ENCODE measurements around the gene MEF2C. TPM values are rescaled to one million over a fixed set of nuclear protein-coding genes. Genes with fewer than 3 reads are reported as not detected.

The MEF2C gene
- polyA plus RNA-seq, 3 donors, result 32.0 to 89.3 (median 88.3) TPM

- H3K4me3 Mint-ChIP-seq, result peak overlapping the region; percentile 27 to 30
- peak overlapping the region in 1 of 2 donors; percentile 68 for H3K27ac ChIP-seq (ENCODE audit: low read depth in 1 of 2, low read length in 2 of 2)
Observed at GRCh38 chr5:88785746-88786565, 97.0 kb downstream of the MEF2C start.

DNA sequence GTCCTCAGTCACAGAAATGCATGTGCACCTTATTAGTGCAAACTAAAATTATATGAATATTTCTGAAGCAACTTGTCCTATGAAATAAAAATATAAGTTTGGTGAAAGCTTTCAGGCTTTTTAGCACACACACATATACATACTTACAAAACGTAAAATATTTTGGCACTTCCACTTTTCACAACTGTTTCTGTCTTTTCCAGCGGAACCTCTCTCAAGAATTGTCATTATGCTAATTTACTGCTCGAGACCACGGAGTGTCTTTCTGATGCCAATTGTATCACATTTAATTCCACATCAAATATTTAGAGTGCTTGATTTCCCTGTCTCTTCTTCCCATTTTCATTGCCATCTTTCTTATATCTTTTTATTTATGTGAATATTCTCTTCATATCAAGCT lies 100.4 kb downstream of the MEF2C start:
- H3K27me3 ChIP-seq (ENCODE audit: control insufficient read depth in 2 of 2, insufficient read depth in 2 of 2, low read length in 2 of 2), result no peaks in the 10 kb centered on the region
- H3K4me1 ChIP-seq (ENCODE audit: control insufficient read depth in 1 of 2, insufficient read depth in 2 of 2, low read length in 2 of 2), result peaks cover 33 to 38% of the 10 kb centered on the region in 2 donors
- peak in 2 of 3 donors; percentile 28 to 52 for DNase-seq
- peaks cover 40% of the 10 kb centered on the region for H4K20me1 ChIP-seq (ENCODE audit: insufficient read depth, low read length)
- intact Hi-C loops (cut with micrococcal nuclease), result loop anchor here (10.0 kb wide), 2 partner anchors 48 to 102 kb away; partner anchors contain the start of gene MEF2C (in 1 of the 2)
- peak overlapping the region; percentile 54 to 81 (median 75) for H3K27ac Mint-ChIP-seq
- peak overlapping the region in 1 of 2 donors; percentile 45 for H3K27ac ChIP-seq (ENCODE audit: low read depth in 1 of 2, low read length in 2 of 2)
- H3K4me3 ChIP-seq (replicated peaks in 1 of 3; ENCODE audit: low read depth in 2 of 3, low read length in 3 of 3), result peak overlapping the region in 1 of 3 experiments; percentile 30
- peaks cover 19% of the 10 kb centered on the region for H3K79me2 ChIP-seq (ENCODE audit: insufficient read depth, low read length)
- H3K9ac ChIP-seq (ENCODE audit: insufficient read depth, low read length, poor library complexity, severe bottlenecking), result no peak overlapping the region
- WGBS (ENCODE audit: insufficient coverage), result 6% methylated on average over 2 of the region's 4 CpGs
- peak overlapping the region; percentile 53 for H3K4me2 ChIP-seq (replicated peaks; ENCODE audit: extremely low read depth, low read length, poor library complexity, severe bottlenecking)
- no peaks in the 10 kb centered on the region for H3K27me3 Mint-ChIP-seq (ENCODE audit: low read depth in 3 of 3)
- H2AFZ ChIP-seq (ENCODE audit: insufficient read depth, low read depth, low read length, poor library complexity, severe bottlenecking), result no peak overlapping the region
- TF ChIP-seq, protein P1, sequence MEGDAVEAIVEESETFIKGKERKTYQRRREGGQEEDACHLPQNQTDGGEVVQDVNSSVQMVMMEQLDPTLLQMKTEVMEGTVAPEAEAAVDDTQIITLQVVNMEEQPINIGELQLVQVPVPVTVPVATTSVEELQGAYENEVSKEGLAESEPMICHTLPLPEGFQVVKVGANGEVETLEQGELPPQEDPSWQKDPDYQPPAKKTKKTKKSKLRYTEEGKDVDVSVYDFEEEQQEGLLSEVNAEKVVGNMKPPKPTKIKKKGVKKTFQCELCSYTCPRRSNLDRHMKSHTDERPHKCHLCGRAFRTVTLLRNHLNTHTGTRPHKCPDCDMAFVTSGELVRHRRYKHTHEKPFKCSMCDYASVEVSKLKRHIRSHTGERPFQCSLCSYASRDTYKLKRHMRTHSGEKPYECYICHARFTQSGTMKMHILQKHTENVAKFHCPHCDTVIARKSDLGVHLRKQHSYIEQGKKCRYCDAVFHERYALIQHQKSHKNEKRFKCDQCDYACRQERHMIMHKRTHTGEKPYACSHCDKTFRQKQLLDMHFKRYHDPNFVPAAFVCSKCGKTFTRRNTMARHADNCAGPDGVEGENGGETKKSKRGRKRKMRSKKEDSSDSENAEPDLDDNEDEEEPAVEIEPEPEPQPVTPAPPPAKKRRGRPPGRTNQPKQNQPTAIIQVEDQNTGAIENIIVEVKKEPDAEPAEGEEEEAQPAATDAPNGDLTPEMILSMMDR (IDR thresholded peaks at IDR 0.05), result no peak
- H3K4me1 Mint-ChIP-seq, result peaks cover 50% of the 10 kb centered on the region
- no peaks in the 10 kb centered on the region for H3K9me3 ChIP-seq (replicated peaks in 1 of 2; ENCODE audit: control insufficient read depth in 1 of 2, insufficient read depth in 1 of 2, low read length in 2 of 2)
- H3K4me3 Mint-ChIP-seq, result peak overlapping the region; percentile 9 to 80
- H3K9me3 Mint-ChIP-seq, result peaks cover 0 to 1% (median 0%) of the 10 kb centered on the region in 7 donors
- H3K36me3 ChIP-seq (replicated peaks in 1 of 2; ENCODE audit: control insufficient read depth in 1 of 2, insufficient read depth in 2 of 2, low read length in 2 of 2), result peaks cover 3 to 17% of the 10 kb centered on the region in 2 donors
- peaks cover 14 to 30% of the 10 kb centered on the region in 2 donors for H3K36me3 Mint-ChIP-seq

More at GRCh38 chr5:88785746-88786565, 97.0 kb downstream of the MEF2C start:
- H3K36me3 Mint-ChIP-seq, result peaks cover 11 to 18% of the 10 kb centered on the region in 2 donors
- Histone ChIP-seq H3K9me3 (replicated peaks in 1 of 2; ENCODE audit: control insufficient read depth in 1 of 2, insufficient read depth in 1 of 2, low read length in 2 of 2) (no peaks in the 10 kb centered on the region), H3K4me2 (replicated peaks; ENCODE audit: extremely low read depth, low read length, poor library complexity, severe bottlenecking) (peak overlapping the region; percentile 21), H3K9ac (ENCODE audit: insufficient read depth, low read length, poor library complexity, severe bottlenecking) (peak overlapping the region; percentile 16), H2AFZ (ENCODE audit: insufficient read depth, low read depth, low read length, poor library complexity, severe bottlenecking) (no peak overlapping the region), H3K27me3 (ENCODE audit: control insufficient read depth in 2 of 2, insufficient read depth in 2 of 2, low read length in 2 of 2) (no peaks in the 10 kb centered on the region), H3K36me3 (replicated peaks in 1 of 2; ENCODE audit: control insufficient read depth in 1 of 2, insufficient read depth in 2 of 2, low read length in 2 of 2) (peaks cover 10 to 13% of the 10 kb centered on the region in 2 donors), H3K4me1 (ENCODE audit: control insufficient read depth in 1 of 2, insufficient read depth in 2 of 2, low read length in 2 of 2) (peaks cover 33 to 35% of the 10 kb centered on the region in 2 donors), H3K79me2 (ENCODE audit: insufficient read depth, low read length) (peaks cover 19% of the 10 kb centered on the region), H4K20me1 (ENCODE audit: insufficient read depth, low read length) (peaks cover 23% of the 10 kb centered on the region), H3K4me3 (replicated peaks in 1 of 3; ENCODE audit: low read depth in 2 of 3, low read length in 3 of 3) (no peak overlapping the region)
- peak overlapping the region; percentile 81 to 96 (median 90) for H3K27ac Mint-ChIP-seq
- H3K9me3 Mint-ChIP-seq, result no peaks in the 10 kb centered on the region
- no peaks in the 10 kb centered on the region for H3K27me3 Mint-ChIP-seq (ENCODE audit: low read depth in 3 of 3)
- WGBS (ENCODE audit: insufficient coverage), result no CpG with 5 or more reads among the region's 7 CpGs
- DNase-seq, result peak; percentile 20 to 60 (median 54)
- TF ChIP-seq, protein P1 (IDR thresholded peaks at IDR 0.05), result no peak
- intact Hi-C loops (cut with micrococcal nuclease), result loop anchor here (2.0 to 10.0 kb wide), 4 partner anchors 41 to 99 kb away; partner anchors contain the start of gene MEF2C (in 1 of the 2)
- peaks cover 37% of the 10 kb centered on the region for H3K4me1 Mint-ChIP-seq

All from CD14-positive monocyte (primary cell).